ENCODE data around the gene HNRNPL.

The HNRNPL gene

GRCh38 chr19:38786572-38787265 is 63.1 kb downstream of the HNRNPL start:
- no peak overlapping the region for H3K27ac ChIP-seq
- TF ChIP-seq ZFX (IDR thresholded peaks at IDR 0.05), result no peak
- TF ChIP-seq, protein P1, sequence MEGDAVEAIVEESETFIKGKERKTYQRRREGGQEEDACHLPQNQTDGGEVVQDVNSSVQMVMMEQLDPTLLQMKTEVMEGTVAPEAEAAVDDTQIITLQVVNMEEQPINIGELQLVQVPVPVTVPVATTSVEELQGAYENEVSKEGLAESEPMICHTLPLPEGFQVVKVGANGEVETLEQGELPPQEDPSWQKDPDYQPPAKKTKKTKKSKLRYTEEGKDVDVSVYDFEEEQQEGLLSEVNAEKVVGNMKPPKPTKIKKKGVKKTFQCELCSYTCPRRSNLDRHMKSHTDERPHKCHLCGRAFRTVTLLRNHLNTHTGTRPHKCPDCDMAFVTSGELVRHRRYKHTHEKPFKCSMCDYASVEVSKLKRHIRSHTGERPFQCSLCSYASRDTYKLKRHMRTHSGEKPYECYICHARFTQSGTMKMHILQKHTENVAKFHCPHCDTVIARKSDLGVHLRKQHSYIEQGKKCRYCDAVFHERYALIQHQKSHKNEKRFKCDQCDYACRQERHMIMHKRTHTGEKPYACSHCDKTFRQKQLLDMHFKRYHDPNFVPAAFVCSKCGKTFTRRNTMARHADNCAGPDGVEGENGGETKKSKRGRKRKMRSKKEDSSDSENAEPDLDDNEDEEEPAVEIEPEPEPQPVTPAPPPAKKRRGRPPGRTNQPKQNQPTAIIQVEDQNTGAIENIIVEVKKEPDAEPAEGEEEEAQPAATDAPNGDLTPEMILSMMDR (conservative IDR thresholded peaks at IDR 0.05), result no peak
